OCI-LY1 (cell line): ENCODE results near the gene HOXB7.

Experiments
- H2AFZ ChIP-seq: fragments of 200-600 bp; sonication (generic), shearing (Covaris generic); 2 replicates; pipeline ENCODE4 v1.6.0; 2014; ENCODE audit warnings: antibody characterized with exemption, mild to moderate bottlenecking, low read length
- H3F3A ChIP-seq: fragments of 200-600 bp; sonication (generic), shearing (Covaris generic); 2 replicates; pipeline ENCODE4 v1.6.0; 2014; ENCODE audit warnings: mild to moderate bottlenecking, antibody characterized with exemption, low read length, moderate library complexity; ENCODE audit not compliant: insufficient read depth
- H3K27ac ChIP-seq: fragments of 200-600 bp; sonication (generic); 2 replicates; pipeline ENCODE4 v1.5.1; 2014; ENCODE audit warnings: low read length, mixed run types, mild to moderate bottlenecking, low read depth; ENCODE audit not compliant: poor library complexity, severe bottlenecking
- H3K27me3 ChIP-seq: fragments of 200-600 bp; sonication (generic); 2 replicates; pipeline ENCODE4 v1.6.0; 2014; ENCODE audit warnings: antibody characterized with exemption, mild to moderate bottlenecking, low read length, moderate library complexity; ENCODE audit not compliant: insufficient read depth
- H3K36me3 ChIP-seq: fragments of 200-600 bp; sonication (generic); 2 replicates; pipeline ENCODE4 v1.6.1; 2014; ENCODE audit warnings: mild to moderate bottlenecking, antibody characterized with exemption, low read length, moderate library complexity, mixed read lengths; ENCODE audit not compliant: insufficient read depth
- H3K4me1 ChIP-seq: fragments of 200-600 bp; sonication (generic); 2 replicates; pipeline ENCODE4 v1.5.1; 2014; ENCODE audit warnings: mild to moderate bottlenecking, low read length, moderate library complexity; ENCODE audit not compliant: insufficient read depth, severe bottlenecking
- H3K4me2 ChIP-seq: fragments of 200-600 bp; sonication (generic), shearing (Covaris generic); 2 replicates; pipeline ENCODE4 v1.6.1; 2014; ENCODE audit warnings: low read length
- H3K4me3 ChIP-seq: fragments of 200-600 bp; sonication (generic); 2 replicates; pipeline ENCODE4 v1.5.1; 2014; ENCODE audit warnings: low read length, low read depth, mild to moderate bottlenecking, mixed read lengths; ENCODE audit not compliant: poor library complexity, severe bottlenecking
- H3K79me2 ChIP-seq: fragments of 200-600 bp; shearing (Covaris generic); 2 replicates; pipeline ENCODE4 v1.6.1; 2016; ENCODE audit warnings: mixed run types, low read length, mixed read lengths; ENCODE audit not compliant: insufficient read depth
- H3K9ac ChIP-seq: fragments of 200-600 bp; sonication (generic), shearing (Covaris generic); 2 replicates; pipeline ENCODE4 v1.6.1; 2014; ENCODE audit warnings: mild to moderate bottlenecking, low read length, mixed read lengths
- H3K9me2 ChIP-seq: fragments of 200-600 bp; sonication (generic), shearing (Covaris generic); 2 replicates; pipeline ENCODE4 v1.6.1; 2014; ENCODE audit warnings: low read depth, mild to moderate bottlenecking, low read length, mixed read lengths
- H3K9me3 ChIP-seq: fragments of 200-600 bp; shearing (Covaris generic); 2 replicates; pipeline ENCODE4 v1.6.1; 2014; ENCODE audit warnings: low read length, mixed read lengths
- H4K20me1 ChIP-seq: fragments of 200-600 bp; sonication (generic), shearing (Covaris generic); 2 replicates; pipeline ENCODE4 v1.6.0; 2016; ENCODE audit warnings: mild to moderate bottlenecking, low read length; ENCODE audit not compliant: insufficient read depth
- CTCF ChIP-seq: fragments of 200-600 bp; sonication (generic), shearing (Covaris generic); IDR thresholded peaks from 2 replicates; pipeline ENCODE4 v1.5.1; 2017; ENCODE audit warnings: mild to moderate bottlenecking, antibody characterized with exemption, low read length, moderate library complexity, mixed read lengths
- EZH2 ChIP-seq: fragments of 200-600 bp; sonication (generic), shearing (Covaris generic); IDR thresholded peaks from 2 replicates; pipeline ENCODE4 v1.8.0; 2017; ENCODE audit warnings: borderline replicate concordance, mixed run types, mild to moderate bottlenecking, antibody characterized with exemption, low read length, moderate library complexity, mixed read lengths

HOXB7 gene

GRCh38 chr17:48579760-48580554 is 30.9 kb downstream of the HOXB7 start:
- TF ChIP-seq CTCF (no peak), EZH2 (no peak)
- Histone ChIP-seq H3K79me2 (no peaks in the 10 kb centered on the region), H3F3A (no peaks in the 10 kb centered on the region), H3K9me3 (no peaks in the 10 kb centered on the region), H2AFZ (no peak overlapping the region), H3K36me3 (no peaks in the 10 kb centered on the region), H3K4me1 (no peaks in the 10 kb centered on the region), H3K9me2 (no peaks in the 10 kb centered on the region), H3K4me2 (no peak overlapping the region), H3K9ac (no peak overlapping the region), H3K27ac (no peak overlapping the region), H4K20me1 (no peaks in the 10 kb centered on the region), H3K27me3 (0 out of 2 replicates have a peak, but pooled peaks cover 6% of the 10 kb centered on the region), H3K4me3 (no peak overlapping the region)

GRCh38 chr17:48579471-48579759 is 31.4 kb downstream of the HOXB7 start:
- Histone ChIP-seq H2AFZ (no peak overlapping the region), H3K79me2 (no peaks in the 10 kb centered on the region), H3K9me3 (no peaks in the 10 kb centered on the region), H4K20me1 (no peaks in the 10 kb centered on the region), H3K27ac (no peak overlapping the region), H3K36me3 (no peaks in the 10 kb centered on the region), H3K4me3 (no peak overlapping the region), H3F3A (no peaks in the 10 kb centered on the region), H3K4me2 (no peak overlapping the region), H3K9me2 (no peaks in the 10 kb centered on the region), H3K27me3 (peaks cover 6% of the 10 kb centered on the region; the same call in 1 of the 2 replicates), H3K4me1 (no peaks in the 10 kb centered on the region), H3K9ac (no peak overlapping the region)
- no peak for TF ChIP-seq EZH2
- no peak for TF ChIP-seq CTCF

- Histone ChIP-seq H3K4me1 (no peaks in the 10 kb centered on the region), H3K79me2 (no peaks in the 10 kb centered on the region), H3K27me3 (peaks cover 6% of the 10 kb centered on the region; the same call in 1 of the 2 replicates), H3K4me2 (no peak overlapping the region), H3K9ac (no peak overlapping the region), H4K20me1 (no peaks in the 10 kb centered on the region), H2AFZ (no peak overlapping the region), H3K9me3 (no peaks in the 10 kb centered on the region), H3F3A (no peaks in the 10 kb centered on the region), H3K4me3 (no peak overlapping the region), H3K9me2 (no peaks in the 10 kb centered on the region), H3K27ac (no peak overlapping the region), H3K36me3 (no peaks in the 10 kb centered on the region)
- no peak for TF ChIP-seq CTCF
- no peak for TF ChIP-seq EZH2
Measured at GRCh38 chr17:48578616-48579470, 32.0 kb downstream of the HOXB7 start.
